ENCODE data around the gene MOV10L1.
"Not testable (repeated sequence)": the region's sequence is repeated elsewhere in the genome, so short reads cannot be mapped to it uniquely, and the experiment has no call there.

The MOV10L1 gene

DNA sequence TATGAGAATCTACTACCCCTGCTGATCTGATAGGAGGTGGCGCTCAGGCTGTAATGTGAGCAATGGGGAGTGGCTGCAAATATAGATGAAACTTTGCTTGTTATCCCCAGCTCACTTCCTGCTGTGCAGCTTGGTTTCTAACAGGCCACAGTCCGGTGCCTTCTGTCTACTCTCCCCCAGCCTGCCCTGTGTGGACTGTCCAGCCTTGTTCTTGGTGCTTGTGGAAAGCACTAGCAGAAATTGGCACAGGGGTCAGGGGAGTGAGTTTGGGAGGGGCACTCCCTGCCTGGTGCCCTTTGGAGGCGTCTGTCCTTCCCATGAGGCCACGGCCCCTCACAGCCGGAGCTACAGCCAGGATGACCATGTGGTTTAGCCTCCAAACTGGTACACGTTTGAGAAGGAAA, 14.3 kb downstream of the MOV10L1 start:
- no peak for DNase-seq (ENCODE audit: low read depth in 2 of 2)

- no peak for DNase-seq (ENCODE audit: low read depth in 2 of 2)
Measured at GRCh38 chr22:50105208-50106100, 15.6 kb downstream of the MOV10L1 start.

DNA sequence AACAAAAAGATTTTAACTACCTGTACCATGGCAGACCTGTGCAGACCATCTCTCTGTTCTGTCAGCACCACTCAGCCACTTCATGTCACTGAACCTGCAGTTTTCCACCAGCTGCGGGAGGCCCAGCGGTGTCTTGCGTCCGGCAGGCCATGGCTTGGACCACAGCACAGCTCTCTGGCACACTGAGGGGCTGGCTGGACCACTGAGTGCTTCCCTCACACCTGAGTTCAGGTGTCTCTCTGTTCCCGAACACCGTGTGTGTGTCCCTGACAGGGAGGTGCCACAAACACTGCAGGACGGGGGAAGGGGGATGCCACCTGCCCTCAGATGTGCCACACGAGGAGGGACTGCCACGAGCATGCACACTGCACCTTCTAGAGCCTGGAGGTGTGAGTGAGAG, 17.7 kb downstream of the MOV10L1 start:
- no peak for DNase-seq (ENCODE audit: low read depth in 2 of 2)

DNA sequence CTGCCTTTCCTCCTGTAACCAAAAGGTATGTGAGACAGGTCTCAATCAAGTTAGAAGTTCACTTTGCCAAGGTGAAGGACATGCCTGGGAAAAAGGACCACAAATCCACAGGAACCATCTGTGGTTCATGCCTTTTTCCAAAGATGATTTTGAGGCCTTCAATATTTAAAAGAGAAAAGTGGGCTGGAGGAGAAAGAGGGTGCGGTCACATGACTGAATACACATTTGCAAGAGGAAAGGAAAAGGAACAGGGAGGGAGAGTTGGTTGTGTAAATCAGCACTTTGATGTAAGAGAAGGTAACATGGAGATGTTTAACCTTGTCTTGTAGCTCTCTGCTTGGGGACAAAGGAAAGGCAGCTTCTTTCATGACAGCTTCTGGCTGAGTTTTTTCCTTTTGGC, 21.2 kb downstream of the MOV10L1 start:
- DNase-seq (ENCODE audit: low read depth in 2 of 2) = no peak

DNA sequence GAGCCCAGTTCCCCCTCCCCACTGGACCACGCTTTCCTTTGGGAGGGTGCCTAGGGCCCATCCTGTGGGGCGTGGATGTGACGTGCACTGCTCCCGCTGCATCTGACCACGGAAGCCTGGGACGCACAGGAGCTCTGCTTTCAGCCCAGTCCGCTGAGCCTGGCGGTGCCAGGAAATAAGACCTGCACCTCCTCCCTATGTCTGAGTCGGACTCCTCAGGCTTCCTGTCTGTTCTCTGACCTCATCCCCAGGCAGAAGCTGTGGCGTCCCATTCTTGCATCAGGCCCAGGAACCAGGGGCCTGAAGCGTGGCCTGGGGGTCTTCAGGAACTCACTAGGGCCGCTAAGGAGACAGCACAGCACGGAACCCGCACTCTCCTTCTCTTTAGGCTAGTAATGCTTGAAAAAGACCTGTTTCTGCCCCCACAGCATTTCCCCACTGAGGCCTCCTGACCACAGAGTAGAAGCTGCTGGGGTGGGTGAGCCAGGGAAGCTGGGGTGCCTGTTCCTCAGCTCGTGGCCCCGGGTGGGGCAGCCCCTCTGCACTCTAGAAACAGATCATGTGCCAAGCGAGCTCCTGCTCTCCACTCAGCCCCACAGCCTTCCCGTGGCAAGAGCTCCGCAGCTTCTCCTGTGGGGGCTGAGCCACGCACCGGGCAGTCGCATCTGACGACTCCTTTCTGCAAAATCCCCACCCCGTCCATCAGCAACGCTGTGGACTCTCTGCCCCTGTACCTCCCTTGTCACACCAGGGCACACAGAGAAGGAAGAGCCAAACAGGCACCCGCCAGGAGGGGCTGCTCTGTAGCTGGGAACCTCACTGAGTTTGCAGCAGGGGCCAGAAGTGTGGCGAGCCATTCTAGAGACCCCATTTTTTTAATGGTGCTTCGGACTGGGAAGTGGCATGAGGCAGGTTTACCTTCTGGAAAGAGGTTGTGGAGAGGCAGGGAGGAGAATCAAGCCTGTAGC, 22.6 kb downstream of the MOV10L1 start:
- DNase-seq (ENCODE audit: low read depth in 2 of 2) = no peak

DNA sequence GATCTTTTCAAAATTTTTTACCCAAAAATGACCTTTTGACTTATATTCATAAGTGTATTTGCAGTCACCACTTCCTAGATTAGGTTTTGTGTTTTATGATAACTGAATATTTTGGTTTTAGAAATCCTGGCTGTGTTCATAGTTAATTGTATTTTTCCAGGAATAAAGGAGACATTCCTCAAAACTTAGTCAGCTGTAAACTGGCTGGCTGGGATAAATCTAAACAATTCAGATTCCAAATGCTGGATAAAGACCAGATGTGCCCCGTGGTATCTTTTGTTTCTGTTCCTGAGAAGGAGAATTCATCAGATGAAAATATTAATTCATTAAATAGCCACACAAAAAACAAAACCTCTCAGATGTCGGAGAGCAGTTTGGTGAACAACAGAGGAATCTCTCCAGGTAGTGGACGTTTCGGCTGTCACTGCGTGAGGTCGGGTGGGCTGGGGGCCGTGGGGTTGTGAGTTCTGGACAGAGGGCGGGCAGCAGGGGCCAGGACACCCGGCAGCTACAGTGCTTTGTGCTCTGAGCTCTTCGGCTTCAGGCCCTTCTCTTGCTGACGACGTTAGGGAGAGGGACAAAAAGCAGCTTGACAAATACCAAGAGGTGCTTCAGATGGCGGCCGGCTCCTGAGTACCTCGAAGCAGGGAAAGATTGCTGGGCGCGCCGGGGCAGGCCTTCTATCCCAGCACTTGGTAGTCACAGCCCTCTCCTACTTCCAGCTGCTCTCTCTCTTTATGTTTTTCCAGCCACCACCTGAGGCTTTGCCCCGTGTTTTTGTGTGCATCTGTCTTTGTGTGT, 24.6 kb downstream of the MOV10L1 start:
- DNase-seq (ENCODE audit: low read depth in 2 of 2) = no peak

DNA sequence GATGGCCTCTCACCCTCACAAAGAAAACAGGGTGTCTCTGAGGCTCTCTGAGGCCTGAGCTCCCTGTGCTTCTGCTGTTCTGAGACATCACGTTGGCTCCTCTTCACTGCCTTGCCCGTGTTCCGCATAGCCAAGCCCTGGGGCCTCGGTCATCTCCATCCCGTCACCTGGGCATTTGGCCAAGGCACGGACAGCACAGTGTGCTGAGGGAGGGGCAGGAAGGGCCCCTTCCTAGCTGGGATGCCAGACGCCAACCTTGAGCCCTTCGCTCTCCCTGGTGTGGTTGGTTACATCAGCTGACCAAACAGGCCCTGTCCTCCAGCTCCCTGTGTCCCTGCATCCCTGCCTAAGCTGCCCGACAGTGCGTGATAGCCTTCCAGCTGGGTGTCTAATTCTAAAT, 25.9 kb downstream of the MOV10L1 start:
- DNase-seq (ENCODE audit: low read depth in 2 of 2) = no peak

- no peak for DNase-seq (ENCODE audit: low read depth in 2 of 2)
Measured at GRCh38 chr22:50117168-50117762, 27.5 kb downstream of the MOV10L1 start.

- DNase-seq (ENCODE audit: low read depth in 2 of 2) = no peak
Measured at GRCh38 chr22:50118129-50118528, 28.3 kb downstream of the MOV10L1 start.

DNA sequence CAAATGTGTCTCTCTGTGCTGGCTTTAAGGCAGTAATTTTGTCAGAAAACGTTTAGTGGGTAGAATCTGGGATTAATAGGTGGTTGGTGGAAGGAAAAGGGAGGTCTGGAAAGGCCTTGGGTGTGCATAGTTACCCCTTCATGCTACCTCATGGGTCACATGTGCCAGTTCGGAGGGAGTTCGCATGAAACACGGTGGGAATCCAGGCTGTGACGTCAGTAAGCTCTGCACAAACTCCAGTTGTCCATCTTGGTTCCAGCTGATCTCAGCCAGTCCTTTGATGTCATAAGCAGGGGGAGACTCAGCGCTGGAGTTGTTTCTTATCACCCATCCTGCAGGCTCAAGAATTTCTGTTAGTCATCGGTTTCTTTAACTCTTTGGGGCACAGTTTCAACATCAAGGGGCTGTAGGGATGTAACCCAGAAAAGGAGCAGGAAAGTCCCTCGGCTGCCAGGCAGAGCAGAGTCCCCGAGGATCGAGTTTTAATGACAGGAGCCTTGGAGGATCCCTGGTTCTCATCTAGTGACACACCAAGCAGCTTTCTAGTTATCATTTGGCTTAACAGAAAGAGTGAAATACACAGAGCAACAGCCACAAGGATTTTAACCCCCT, 28.9 kb downstream of the MOV10L1 start:
- DNase-seq (ENCODE audit: low read depth in 2 of 2) = no peak

GRCh38 chr22:50119169-50119767, 29.5 kb downstream of the MOV10L1 start:
- DNase-seq (ENCODE audit: low read depth in 2 of 2) = no peak

- DNase-seq (ENCODE audit: low read depth in 2 of 2) = no peak
Measured at GRCh38 chr22:50119768-50120251, 30.0 kb downstream of the MOV10L1 start.

DNA sequence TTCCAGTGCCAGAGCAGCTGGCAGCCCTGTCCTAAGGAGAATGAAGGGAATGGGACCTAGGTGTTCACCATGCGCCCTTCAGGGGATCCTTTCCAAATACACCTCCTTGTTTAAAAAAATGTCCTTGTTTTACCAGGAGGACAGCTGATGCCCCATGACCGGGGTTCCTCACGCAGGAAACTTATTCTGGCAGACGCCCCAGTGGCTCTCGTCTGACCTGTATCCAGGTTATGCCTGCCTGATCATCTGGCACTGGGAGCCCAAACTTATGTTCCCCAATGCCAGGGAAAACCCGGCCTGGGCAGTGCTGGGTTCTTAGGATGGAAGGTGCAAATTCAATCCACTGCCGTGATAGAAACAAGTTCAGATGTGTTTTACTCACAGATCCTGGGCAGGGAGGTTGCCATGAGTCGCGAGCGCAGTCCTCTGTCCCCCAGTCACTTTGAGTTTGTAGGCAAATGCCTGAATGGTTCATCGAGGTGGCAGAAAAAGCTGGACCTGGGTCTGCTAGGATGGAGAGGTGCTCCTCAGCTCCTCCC, 31.5 kb downstream of the MOV10L1 start:
- DNase-seq (ENCODE audit: low read depth in 2 of 2) = no peak

- DNase-seq (ENCODE audit: low read depth in 2 of 2) = no peak
Measured at GRCh38 chr22:50123119-50123518, 33.3 kb downstream of the MOV10L1 start.

- DNase-seq (ENCODE audit: low read depth in 2 of 2) = no peak
Measured at GRCh38 chr22:50125029-50125428, 35.2 kb downstream of the MOV10L1 start.

DNA sequence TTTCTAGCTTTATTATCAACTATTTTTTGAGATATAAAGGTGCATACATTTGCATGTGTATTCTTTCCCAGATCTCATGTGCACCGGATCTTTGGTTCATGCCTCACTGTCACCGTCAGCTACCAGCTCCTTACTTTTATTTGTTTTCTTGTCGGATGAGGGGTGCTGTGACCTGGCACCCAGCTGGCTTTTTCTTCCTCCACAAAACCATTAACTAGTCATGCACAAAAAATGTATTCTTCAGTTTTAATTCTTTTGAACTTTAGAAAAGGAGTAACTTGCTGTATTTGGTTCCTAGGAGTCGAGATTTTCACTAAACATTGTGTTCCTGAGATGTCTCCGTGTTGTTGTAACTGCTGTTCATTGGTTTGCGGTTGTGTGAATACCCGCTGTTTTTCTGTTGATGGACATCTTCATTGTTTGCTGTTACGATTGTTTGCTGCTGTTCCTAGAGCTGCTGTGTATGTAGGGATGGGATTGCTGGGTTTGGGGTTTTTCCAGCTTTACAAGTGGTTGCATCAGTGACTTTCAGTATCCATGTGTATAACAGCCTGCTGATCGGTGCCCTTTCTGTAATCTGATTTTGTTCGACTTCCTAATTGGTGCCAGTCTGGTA, 39.4 kb downstream of the MOV10L1 start:
- DNase-seq (ENCODE audit: low read depth in 2 of 2) = no peak

- DNase-seq (ENCODE audit: low read depth in 2 of 2) = no peak
Measured at GRCh38 chr22:50131894-50132293, 42.1 kb downstream of the MOV10L1 start.

GRCh38 chr22:50134481-50134880, 44.7 kb downstream of the MOV10L1 start:
- DNase-seq (ENCODE audit: low read depth in 2 of 2) = no peak

DNA sequence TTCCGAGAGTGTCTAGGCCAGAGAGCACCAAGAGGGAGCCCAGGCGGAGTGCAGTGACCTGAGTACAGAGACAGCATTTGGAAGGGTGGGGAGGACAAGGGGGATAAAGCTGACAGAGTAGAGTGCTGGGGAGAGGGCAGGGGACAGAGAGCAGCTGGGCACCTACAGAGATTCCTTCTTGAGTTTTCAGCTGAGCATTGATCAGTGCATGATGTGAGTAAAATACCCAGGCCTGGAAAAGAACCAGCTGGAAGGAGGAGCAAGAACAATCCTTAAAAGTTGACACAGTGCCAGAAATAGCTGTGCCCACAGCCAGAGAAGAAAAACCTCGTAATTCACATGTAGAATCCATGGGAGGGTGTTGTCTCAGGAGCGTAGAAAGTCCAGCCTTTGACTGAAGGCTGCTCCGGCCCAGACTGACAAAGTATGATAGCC, 46.8 kb downstream of the MOV10L1 start:
- no peak for DNase-seq (ENCODE audit: low read depth in 2 of 2)

DNA sequence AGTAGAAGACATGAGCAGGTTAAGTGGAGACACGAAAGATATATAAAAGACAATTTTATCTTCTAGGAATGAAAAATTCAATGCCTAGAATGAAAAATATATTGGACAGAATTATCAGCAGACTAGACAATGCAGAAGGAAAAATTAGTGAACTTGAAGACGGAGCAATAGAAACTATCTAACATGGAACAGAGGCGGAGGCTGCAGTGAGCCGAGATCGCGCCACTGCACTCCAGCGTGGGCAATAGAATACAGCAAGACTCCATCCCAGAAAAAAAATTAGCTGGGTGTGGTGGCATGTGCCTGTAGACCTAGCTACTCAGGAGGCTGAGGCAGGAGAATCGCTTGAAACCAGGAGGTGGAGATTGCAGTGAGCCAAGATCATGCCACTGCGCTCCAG, 47.5 kb downstream of the MOV10L1 start:
- DNase-seq (ENCODE audit: low read depth in 2 of 2) = not testable (repeated sequence)
